Neural cell (in vitro differentiated cells): ENCODE results near the gene KIF4A.

Source experiments
- EP300 ChIP-seq: fragments of 450-650 bp; conservative IDR thresholded peaks from 2 replicates; pipeline ENCODE4 v1.6.1; 2014; ENCODE audit warnings: antibody characterized with exemption, mild to moderate bottlenecking, moderate library complexity; ENCODE audit not compliant: poor library complexity, severe bottlenecking
- POLR2AphosphoS5 ChIP-seq: IDR thresholded peaks from 2 replicates; pipeline ENCODE4 v1.6.1; 2012
- RAD21 ChIP-seq: fragments of 450-650 bp; conservative IDR thresholded peaks from 2 replicates; pipeline ENCODE4 v1.6.1; 2014; ENCODE audit warnings: antibody characterized with exemption, mild to moderate bottlenecking, moderate library complexity
- TF ChIP-seq, protein P1 (sequence below): fragments of 450-650 bp; IDR thresholded peaks from 2 replicates; pipeline ENCODE4 v1.5.1; 2014; ENCODE audit warnings: antibody characterized with exemption, mild to moderate bottlenecking, moderate library complexity; ENCODE audit not compliant: poor library complexity, severe bottlenecking

DNA sequence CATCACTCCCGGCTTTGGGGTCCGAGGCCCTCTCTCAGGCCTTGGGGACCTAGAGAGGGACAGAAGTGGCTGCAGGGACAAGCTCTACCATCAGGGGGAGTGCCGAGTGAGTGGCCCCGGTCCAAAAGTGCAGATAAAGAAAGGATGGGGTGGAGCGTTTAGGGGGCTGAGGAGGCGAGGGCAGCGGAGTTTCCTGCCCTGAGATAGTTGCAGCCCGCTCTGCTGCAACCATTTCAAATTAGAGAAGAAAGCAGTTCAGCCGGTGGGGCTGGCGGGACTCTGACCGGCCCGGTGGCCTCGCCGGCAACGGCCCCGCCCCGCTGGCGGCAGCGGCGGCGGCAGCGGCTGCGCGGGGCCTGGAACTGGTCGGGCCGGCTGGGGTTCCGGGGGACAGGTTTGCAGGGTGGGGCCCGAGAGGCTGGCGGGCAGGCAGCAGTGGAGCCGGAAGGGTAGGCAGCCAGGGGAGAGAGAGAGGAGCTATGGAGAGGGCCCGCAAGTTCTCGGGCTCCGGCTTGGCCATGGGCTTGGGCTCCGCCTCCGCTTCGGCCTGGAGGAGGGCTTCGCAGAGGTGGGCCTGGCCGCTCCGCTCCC, 162.3 kb downstream of the KIF4A start:
- TF ChIP-seq, protein P1, sequence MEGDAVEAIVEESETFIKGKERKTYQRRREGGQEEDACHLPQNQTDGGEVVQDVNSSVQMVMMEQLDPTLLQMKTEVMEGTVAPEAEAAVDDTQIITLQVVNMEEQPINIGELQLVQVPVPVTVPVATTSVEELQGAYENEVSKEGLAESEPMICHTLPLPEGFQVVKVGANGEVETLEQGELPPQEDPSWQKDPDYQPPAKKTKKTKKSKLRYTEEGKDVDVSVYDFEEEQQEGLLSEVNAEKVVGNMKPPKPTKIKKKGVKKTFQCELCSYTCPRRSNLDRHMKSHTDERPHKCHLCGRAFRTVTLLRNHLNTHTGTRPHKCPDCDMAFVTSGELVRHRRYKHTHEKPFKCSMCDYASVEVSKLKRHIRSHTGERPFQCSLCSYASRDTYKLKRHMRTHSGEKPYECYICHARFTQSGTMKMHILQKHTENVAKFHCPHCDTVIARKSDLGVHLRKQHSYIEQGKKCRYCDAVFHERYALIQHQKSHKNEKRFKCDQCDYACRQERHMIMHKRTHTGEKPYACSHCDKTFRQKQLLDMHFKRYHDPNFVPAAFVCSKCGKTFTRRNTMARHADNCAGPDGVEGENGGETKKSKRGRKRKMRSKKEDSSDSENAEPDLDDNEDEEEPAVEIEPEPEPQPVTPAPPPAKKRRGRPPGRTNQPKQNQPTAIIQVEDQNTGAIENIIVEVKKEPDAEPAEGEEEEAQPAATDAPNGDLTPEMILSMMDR: peak; percentile 38
- TF ChIP-seq POLR2AphosphoS5 (no peak), RAD21 (no peak), EP300 (no peak)
